OCI-LY1 (cell line): ENCODE data around the gene CBLC.

Source experiments
- H2AFZ ChIP-seq: fragments of 200-600 bp; sonication (generic), shearing (Covaris generic); 2 replicates; pipeline ENCODE4 v1.6.0; 2014; ENCODE audit warnings: antibody characterized with exemption, mild to moderate bottlenecking, low read length
- H3F3A ChIP-seq: fragments of 200-600 bp; sonication (generic), shearing (Covaris generic); 2 replicates; pipeline ENCODE4 v1.6.0; 2014; ENCODE audit warnings: mild to moderate bottlenecking, antibody characterized with exemption, low read length, moderate library complexity; ENCODE audit not compliant: insufficient read depth
- H3K27ac ChIP-seq: fragments of 200-600 bp; sonication (generic); 2 replicates; pipeline ENCODE4 v1.5.1; 2014; ENCODE audit warnings: low read length, mixed run types, mild to moderate bottlenecking, low read depth; ENCODE audit not compliant: poor library complexity, severe bottlenecking
- H3K27me3 ChIP-seq: fragments of 200-600 bp; sonication (generic); 2 replicates; pipeline ENCODE4 v1.6.0; 2014; ENCODE audit warnings: antibody characterized with exemption, mild to moderate bottlenecking, low read length, moderate library complexity; ENCODE audit not compliant: insufficient read depth
- H3K36me3 ChIP-seq: fragments of 200-600 bp; sonication (generic); 2 replicates; pipeline ENCODE4 v1.6.1; 2014; ENCODE audit warnings: mild to moderate bottlenecking, antibody characterized with exemption, low read length, moderate library complexity, mixed read lengths; ENCODE audit not compliant: insufficient read depth
- H3K4me1 ChIP-seq: fragments of 200-600 bp; sonication (generic); 2 replicates; pipeline ENCODE4 v1.5.1; 2014; ENCODE audit warnings: mild to moderate bottlenecking, low read length, moderate library complexity; ENCODE audit not compliant: insufficient read depth, severe bottlenecking
- H3K4me2 ChIP-seq: fragments of 200-600 bp; sonication (generic), shearing (Covaris generic); 2 replicates; pipeline ENCODE4 v1.6.1; 2014; ENCODE audit warnings: low read length
- H3K4me3 ChIP-seq: fragments of 200-600 bp; sonication (generic); 2 replicates; pipeline ENCODE4 v1.5.1; 2014; ENCODE audit warnings: low read length, low read depth, mild to moderate bottlenecking, mixed read lengths; ENCODE audit not compliant: poor library complexity, severe bottlenecking
- H3K79me2 ChIP-seq: fragments of 200-600 bp; shearing (Covaris generic); 2 replicates; pipeline ENCODE4 v1.6.1; 2016; ENCODE audit warnings: mixed run types, low read length, mixed read lengths; ENCODE audit not compliant: insufficient read depth
- H3K9ac ChIP-seq: fragments of 200-600 bp; sonication (generic), shearing (Covaris generic); 2 replicates; pipeline ENCODE4 v1.6.1; 2014; ENCODE audit warnings: mild to moderate bottlenecking, low read length, mixed read lengths
- H3K9me2 ChIP-seq: fragments of 200-600 bp; sonication (generic), shearing (Covaris generic); 2 replicates; pipeline ENCODE4 v1.6.1; 2014; ENCODE audit warnings: low read depth, mild to moderate bottlenecking, low read length, mixed read lengths
- H3K9me3 ChIP-seq: fragments of 200-600 bp; shearing (Covaris generic); 2 replicates; pipeline ENCODE4 v1.6.1; 2014; ENCODE audit warnings: low read length, mixed read lengths
- H4K20me1 ChIP-seq: fragments of 200-600 bp; sonication (generic), shearing (Covaris generic); 2 replicates; pipeline ENCODE4 v1.6.0; 2016; ENCODE audit warnings: mild to moderate bottlenecking, low read length; ENCODE audit not compliant: insufficient read depth
- EZH2 ChIP-seq: fragments of 200-600 bp; sonication (generic), shearing (Covaris generic); IDR thresholded peaks from 2 replicates; pipeline ENCODE4 v1.8.0; 2017; ENCODE audit warnings: borderline replicate concordance, mixed run types, mild to moderate bottlenecking, antibody characterized with exemption, low read length, moderate library complexity, mixed read lengths
- TF ChIP-seq, protein P1 (sequence below): fragments of 200-600 bp; sonication (generic), shearing (Covaris generic); IDR thresholded peaks from 2 replicates; pipeline ENCODE4 v1.5.1; 2017; ENCODE audit warnings: mild to moderate bottlenecking, antibody characterized with exemption, low read length, moderate library complexity, mixed read lengths

Gene CBLC

DNA sequence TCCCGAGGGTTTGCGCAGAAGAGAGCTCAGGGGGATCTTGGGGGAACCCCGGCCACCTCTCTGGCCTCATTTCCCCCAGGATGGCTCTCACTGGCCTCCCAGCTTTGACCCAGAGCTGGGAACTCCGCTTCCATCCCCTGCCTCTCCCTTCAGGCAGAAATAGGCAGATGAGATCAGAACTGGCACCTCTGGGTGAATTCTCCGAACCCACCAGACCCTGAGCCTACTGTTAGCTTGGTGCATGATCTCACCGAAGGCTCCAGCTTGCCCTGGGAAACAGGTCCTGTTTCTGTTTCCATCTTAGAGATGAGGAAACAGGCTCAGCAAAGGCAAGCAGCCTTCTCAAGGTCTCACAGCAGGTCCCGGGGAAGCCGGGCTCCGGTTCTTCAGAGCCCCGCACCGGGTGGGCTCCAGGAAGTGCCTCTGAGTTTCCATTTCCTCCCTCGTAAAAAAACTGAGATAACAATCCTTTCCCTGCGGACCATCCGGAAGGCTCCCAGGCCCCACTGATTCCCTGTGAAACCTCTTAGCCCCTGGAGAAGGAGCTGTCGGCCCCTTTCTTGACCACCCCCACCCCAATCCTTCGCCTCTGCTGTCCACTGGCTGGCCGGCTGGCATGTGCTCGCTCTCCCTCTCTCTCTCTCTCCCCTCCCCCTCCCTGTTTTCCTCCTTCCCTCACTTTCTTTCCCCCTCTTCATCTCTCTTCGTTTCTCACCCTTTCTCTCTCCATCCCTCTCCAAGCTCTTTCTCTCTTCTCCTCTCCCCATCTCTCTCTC is 70.5 kb downstream of the CBLC start:
- Histone ChIP-seq H3K27me3 (no peaks in the 10 kb centered on the region), H3K27ac (no peak overlapping the region), H3K79me2 (no peaks in the 10 kb centered on the region), H3K4me1 (peaks cover 12% of the 10 kb centered on the region), H3K4me2 (no peak overlapping the region), H3K36me3 (no peaks in the 10 kb centered on the region), H3K9ac (no peak overlapping the region), H2AFZ (no peak overlapping the region), H3K9me2 (no peaks in the 10 kb centered on the region), H3K4me3 (no peak overlapping the region), H3K9me3 (no peaks in the 10 kb centered on the region), H4K20me1 (no peaks in the 10 kb centered on the region), H3F3A (no peaks in the 10 kb centered on the region)
- no peak for TF ChIP-seq EZH2
- TF ChIP-seq, protein P1, sequence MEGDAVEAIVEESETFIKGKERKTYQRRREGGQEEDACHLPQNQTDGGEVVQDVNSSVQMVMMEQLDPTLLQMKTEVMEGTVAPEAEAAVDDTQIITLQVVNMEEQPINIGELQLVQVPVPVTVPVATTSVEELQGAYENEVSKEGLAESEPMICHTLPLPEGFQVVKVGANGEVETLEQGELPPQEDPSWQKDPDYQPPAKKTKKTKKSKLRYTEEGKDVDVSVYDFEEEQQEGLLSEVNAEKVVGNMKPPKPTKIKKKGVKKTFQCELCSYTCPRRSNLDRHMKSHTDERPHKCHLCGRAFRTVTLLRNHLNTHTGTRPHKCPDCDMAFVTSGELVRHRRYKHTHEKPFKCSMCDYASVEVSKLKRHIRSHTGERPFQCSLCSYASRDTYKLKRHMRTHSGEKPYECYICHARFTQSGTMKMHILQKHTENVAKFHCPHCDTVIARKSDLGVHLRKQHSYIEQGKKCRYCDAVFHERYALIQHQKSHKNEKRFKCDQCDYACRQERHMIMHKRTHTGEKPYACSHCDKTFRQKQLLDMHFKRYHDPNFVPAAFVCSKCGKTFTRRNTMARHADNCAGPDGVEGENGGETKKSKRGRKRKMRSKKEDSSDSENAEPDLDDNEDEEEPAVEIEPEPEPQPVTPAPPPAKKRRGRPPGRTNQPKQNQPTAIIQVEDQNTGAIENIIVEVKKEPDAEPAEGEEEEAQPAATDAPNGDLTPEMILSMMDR: no peak

DNA sequence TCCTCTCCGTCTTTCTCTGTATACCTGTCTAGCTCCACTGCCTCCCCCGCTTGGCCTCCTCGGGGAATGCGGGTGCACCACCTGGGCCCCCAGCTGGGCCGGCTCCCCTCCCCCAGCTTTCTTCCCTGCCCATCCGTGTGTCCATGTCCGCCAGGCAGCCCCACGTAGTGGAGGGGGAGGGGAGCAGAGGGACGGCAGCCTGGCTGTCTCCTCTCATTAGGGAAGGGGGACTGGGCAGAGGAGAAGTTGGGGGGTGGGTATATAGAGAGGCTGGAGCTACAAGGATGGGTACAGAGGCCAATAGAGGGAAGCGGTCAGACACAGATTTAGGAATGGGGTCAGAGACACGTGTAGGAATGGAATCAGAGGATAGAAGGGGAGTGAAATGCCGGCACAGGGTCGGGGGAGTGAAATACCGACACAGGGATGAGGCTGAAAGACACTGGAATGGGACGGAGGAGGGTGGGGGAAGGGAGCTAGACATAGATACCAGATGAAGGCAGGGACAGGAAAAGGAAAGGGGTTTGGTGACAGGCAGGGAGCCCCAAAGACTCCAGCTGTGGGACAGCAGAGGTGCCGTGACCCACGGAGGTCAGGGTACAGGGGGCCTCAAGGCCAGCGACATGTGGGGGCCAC is 71.2 kb downstream of the CBLC start:
- no peak overlapping the region for H3K4me2 ChIP-seq
- peaks cover 12% of the 10 kb centered on the region for H3K4me1 ChIP-seq
- TF ChIP-seq, protein P1: no peak
- no peak for TF ChIP-seq EZH2
- no peak overlapping the region for H3K9ac ChIP-seq
- H3K36me3 ChIP-seq: no peaks in the 10 kb centered on the region
- H3F3A ChIP-seq: no peaks in the 10 kb centered on the region
- H4K20me1 ChIP-seq: no peaks in the 10 kb centered on the region
- no peaks in the 10 kb centered on the region; the same call in 1 of the 2 replicates for H3K27me3 ChIP-seq
- H3K27ac ChIP-seq: no peak overlapping the region
- H2AFZ ChIP-seq: no peak overlapping the region
- H3K4me3 ChIP-seq: no peak overlapping the region
- no peaks in the 10 kb centered on the region for H3K79me2 ChIP-seq
- no peaks in the 10 kb centered on the region for H3K9me3 ChIP-seq
- no peaks in the 10 kb centered on the region for H3K9me2 ChIP-seq
